ENCODE measurements around the gene PLEK. TPM values are rescaled to one million over a fixed set of nuclear protein-coding genes. Genes with fewer than 3 reads are reported as not detected.

PLEK gene
- total RNA-seq, 3 donors from 2014 or later (not counting 1 experiment from before 2014, with no cell fraction given), result 307 to 368 (median 333) TPM

- peak overlapping the region; percentile 74 for H3K27ac ChIP-seq (ENCODE audit: low read length)
- H3K4me3 ChIP-seq (ENCODE audit: low read length), result no peak overlapping the region
- intact Hi-C loops (cut with micrococcal nuclease), result loop anchor here (2.0 kb wide), 1 partner anchor 24 kb away; no protein-coding TSS in a partner anchor
- H3K27me3 ChIP-seq (ENCODE audit: control insufficient read depth, insufficient read depth, low read length), result no peaks in the 10 kb centered on the region
- H3K4me1 Mint-ChIP-seq, result peaks cover 90% of the 10 kb centered on the region in 2 donors
- H3K9me3 ChIP-seq (ENCODE audit: control insufficient read depth, insufficient read depth, low read length), result no peaks in the 10 kb centered on the region
- H3K4me1 ChIP-seq (ENCODE audit: control insufficient read depth, insufficient read depth, low read length), result peaks cover 64% of the 10 kb centered on the region
- H3K4me3 Mint-ChIP-seq, result peak overlapping the region; percentile 80
- no peak for DNase-seq
- peak overlapping the region; percentile 97 to 99 for H3K27ac Mint-ChIP-seq
- H3K27me3 Mint-ChIP-seq (ENCODE audit: low read depth in 2 of 2), result no peaks in the 10 kb centered on the region
- no peaks in the 10 kb centered on the region for H3K9me3 Mint-ChIP-seq
- no peak for TF ChIP-seq CTCF (IDR thresholded peaks at IDR 0.05)
- ATAC-seq, result no peak
- peaks cover 48% of the 10 kb centered on the region for H3K36me3 Mint-ChIP-seq
- H3K36me3 ChIP-seq (ENCODE audit: control insufficient read depth, insufficient read depth, low read length), result peaks cover 90% of the 10 kb centered on the region
Observed at GRCh38 chr2:68388358-68388757, 23.3 kb downstream of the PLEK start.

DNA sequence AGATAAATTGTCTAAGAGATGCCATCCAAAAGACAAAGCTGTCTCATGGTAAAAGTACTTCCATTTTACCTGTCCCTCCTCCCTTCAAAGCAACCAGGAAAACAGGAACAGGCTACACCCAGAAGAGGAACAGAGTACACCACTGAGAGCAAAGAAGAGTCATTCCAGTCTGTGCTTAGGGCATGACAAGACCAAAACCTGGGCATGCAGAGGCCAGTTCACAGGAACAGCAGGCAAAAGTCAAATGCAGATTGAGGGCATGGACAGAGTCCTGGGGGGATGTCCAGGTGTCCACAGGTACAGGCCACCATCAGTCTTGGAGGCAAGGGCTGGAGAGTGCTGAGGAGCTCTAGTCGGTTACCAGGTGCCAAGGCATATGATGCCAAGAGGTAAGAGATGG, 23.7 kb downstream of the PLEK start:
- Mint-ChIP-seq H3K4me3 (peak overlapping the region; percentile 80), H3K27ac (peak overlapping the region; percentile 97 to 99), H3K36me3 (peaks cover 51% of the 10 kb centered on the region), H3K27me3 (ENCODE audit: low read depth in 2 of 2) (no peaks in the 10 kb centered on the region), H3K9me3 (no peaks in the 10 kb centered on the region), H3K4me1 (peaks cover 90% of the 10 kb centered on the region in 2 donors)
- 92% methylated on average over 1 of the region's 1 CpG for WGBS (ENCODE audit: insufficient coverage)
- Histone ChIP-seq H3K4me3 (ENCODE audit: low read length) (no peak overlapping the region), H3K27me3 (ENCODE audit: control insufficient read depth, insufficient read depth, low read length) (no peaks in the 10 kb centered on the region), H3K4me1 (ENCODE audit: control insufficient read depth, insufficient read depth, low read length) (peaks cover 60% of the 10 kb centered on the region), H3K36me3 (ENCODE audit: control insufficient read depth, insufficient read depth, low read length) (peaks cover 90% of the 10 kb centered on the region), H3K9me3 (ENCODE audit: control insufficient read depth, insufficient read depth, low read length) (no peaks in the 10 kb centered on the region), H3K27ac (ENCODE audit: low read length) (peak overlapping the region; percentile 74)
- intact Hi-C loops (cut with micrococcal nuclease), result loop anchor here (2.0 kb wide), 1 partner anchor 24 kb away; no protein-coding TSS in a partner anchor
- ATAC-seq (no peak), DNase-seq (no peak)
- no peak for TF ChIP-seq CTCF (IDR thresholded peaks at IDR 0.05)

GRCh38 chr2:68390114-68390513, 25.0 kb downstream of the PLEK start:
- Histone ChIP-seq H3K9me3 (ENCODE audit: control insufficient read depth, insufficient read depth, low read length) (no peaks in the 10 kb centered on the region), H3K27me3 (ENCODE audit: control insufficient read depth, insufficient read depth, low read length) (no peaks in the 10 kb centered on the region), H3K4me1 (ENCODE audit: control insufficient read depth, insufficient read depth, low read length) (peaks cover 47% of the 10 kb centered on the region), H3K4me3 (ENCODE audit: low read length) (no peak overlapping the region), H3K27ac (ENCODE audit: low read length) (peak overlapping the region; percentile 31), H3K36me3 (ENCODE audit: control insufficient read depth, insufficient read depth, low read length) (peaks cover 91% of the 10 kb centered on the region)
- Mint-ChIP-seq H3K9me3 (no peaks in the 10 kb centered on the region), H3K4me1 (peaks cover 88 to 90% of the 10 kb centered on the region in 2 donors), H3K27me3 (ENCODE audit: low read depth in 2 of 2) (no peaks in the 10 kb centered on the region), H3K4me3 (no peak overlapping the region), H3K27ac (peak overlapping the region; percentile 97 to 99), H3K36me3 (peaks cover 56% of the 10 kb centered on the region)
- ATAC-seq, result no peak
- no peak for DNase-seq
- 93% methylated on average over 1 of the region's 2 CpGs for WGBS (ENCODE audit: insufficient coverage)
- intact Hi-C loops (cut with micrococcal nuclease), result no loop called here
- TF ChIP-seq CTCF (IDR thresholded peaks at IDR 0.05), result no peak

DNA sequence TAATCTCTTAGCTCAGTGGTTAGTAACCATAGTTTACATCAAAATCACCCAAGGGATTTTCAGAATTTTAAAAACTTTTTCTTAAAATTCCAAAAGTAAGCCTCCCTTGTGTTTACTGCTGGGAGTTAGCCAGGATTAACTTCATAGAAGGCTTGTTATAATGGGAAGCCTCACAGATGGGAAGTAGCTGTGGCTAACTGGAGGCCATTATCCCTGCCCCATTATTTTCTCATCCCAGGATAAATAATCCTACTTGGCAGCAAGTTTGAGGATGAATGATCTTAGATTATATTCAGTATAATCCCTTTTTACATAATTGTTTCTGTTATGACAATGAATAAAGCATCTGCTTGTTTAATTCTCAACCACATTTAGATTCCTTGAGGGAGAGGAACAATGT, 25.5 kb downstream of the PLEK start:
- Histone ChIP-seq H3K27me3 (ENCODE audit: control insufficient read depth, insufficient read depth, low read length) (no peaks in the 10 kb centered on the region), H3K4me1 (ENCODE audit: control insufficient read depth, insufficient read depth, low read length) (peaks cover 46% of the 10 kb centered on the region), H3K4me3 (ENCODE audit: low read length) (no peak overlapping the region), H3K36me3 (ENCODE audit: control insufficient read depth, insufficient read depth, low read length) (peaks cover 95% of the 10 kb centered on the region), H3K27ac (ENCODE audit: low read length) (peak overlapping the region; percentile 29), H3K9me3 (ENCODE audit: control insufficient read depth, insufficient read depth, low read length) (no peaks in the 10 kb centered on the region)
- intact Hi-C loops (cut with micrococcal nuclease), result no loop called here
- Mint-ChIP-seq H3K36me3 (peaks cover 61% of the 10 kb centered on the region), H3K4me3 (peak overlapping the region; percentile 41), H3K4me1 (peaks cover 87 to 90% of the 10 kb centered on the region in 2 donors), H3K27me3 (ENCODE audit: low read depth in 2 of 2) (no peaks in the 10 kb centered on the region), H3K27ac (peak overlapping the region; percentile 97 to 99), H3K9me3 (no peaks in the 10 kb centered on the region)
- no peak for ATAC-seq
- no peak for DNase-seq
- TF ChIP-seq CTCF (IDR thresholded peaks at IDR 0.05), result no peak

Measured in natural killer cell (primary cell).